Measurements from ENCODE around the gene ECE1.

ECE1 gene

GRCh38 chr1:21269461-21270085 is 20.7 kb downstream of the ECE1 start:
- H2BK5ac ChIP-seq (ENCODE audit: low read depth, low read length, poor library complexity) = no peak overlapping the region
- H3K4ac ChIP-seq (ENCODE audit: low read depth, low read length) = no peak overlapping the region
- H3K9me3 ChIP-seq (ENCODE audit: insufficient read depth, low read depth, low read length) = no peaks in the 10 kb centered on the region
- H2AFZ ChIP-seq (ENCODE audit: insufficient read depth, low read length, poor library complexity) = no peak overlapping the region
- H3K9ac ChIP-seq (ENCODE audit: low read length) = no peak overlapping the region
- H4K91ac ChIP-seq (ENCODE audit: low read depth, low read length) = no peak overlapping the region
- peaks cover 7 to 10% of the 10 kb centered on the region in 2 experiments for H3K36me3 ChIP-seq (ENCODE audit: control insufficient read depth in 1 of 2, insufficient read depth in 2 of 2, low read length in 2 of 2)
- H3K4me2 ChIP-seq (ENCODE audit: low read length) = no peak overlapping the region
- H3K27me3 ChIP-seq (ENCODE audit: insufficient read depth, low read length) = no peaks in the 10 kb centered on the region
- no peaks in the 10 kb centered on the region for H3K4me1 ChIP-seq (ENCODE audit: control insufficient read depth in 1 of 2, insufficient read depth in 2 of 2, low read length in 2 of 2)
- no CpG with 5 or more reads among the region's 7 CpGs for WGBS (ENCODE audit: extremely low coverage, insufficient coverage, insufficient read length)
- H3K79me1 ChIP-seq (ENCODE audit: low read length) = no peaks in the 10 kb centered on the region
- no peaks in the 10 kb centered on the region for H3K79me2 ChIP-seq (ENCODE audit: control insufficient read depth, insufficient read depth, low read length, poor library complexity)
- no peak overlapping the region for H3K4me3 ChIP-seq (ENCODE audit: low read depth, low read length)
- no peak for DNase-seq
- H3K23ac ChIP-seq (ENCODE audit: low read length) = no peak overlapping the region
- no peak overlapping the region for H2BK12ac ChIP-seq (ENCODE audit: low read length)
- H3K27ac ChIP-seq (ENCODE audit: low read depth, low read length) = no peak overlapping the region
- no peak overlapping the region for H2AK5ac ChIP-seq (ENCODE audit: low read length)
- no peak overlapping the region for H2BK120ac ChIP-seq (ENCODE audit: insufficient read depth, low read length, poor library complexity)
- no peak overlapping the region for H4K12ac ChIP-seq (ENCODE audit: low read depth, low read length)
- H3K18ac ChIP-seq (ENCODE audit: low read length) = no peak overlapping the region
- H4K8ac ChIP-seq (ENCODE audit: low read depth, low read length) = no peak overlapping the region
- no peak overlapping the region for H3K14ac ChIP-seq (ENCODE audit: low read length)

GRCh38 chr1:21268281-21269239 is 21.7 kb downstream of the ECE1 start:
- H3K9ac ChIP-seq (ENCODE audit: low read length) = no peak overlapping the region
- H3K36me3 ChIP-seq (ENCODE audit: control insufficient read depth in 1 of 2, insufficient read depth in 2 of 2, low read length in 2 of 2) = peaks cover 7 to 10% of the 10 kb centered on the region in 2 experiments
- no peak overlapping the region for H2AFZ ChIP-seq (ENCODE audit: insufficient read depth, low read length, poor library complexity)
- H3K9me3 ChIP-seq (ENCODE audit: insufficient read depth, low read depth, low read length) = no peaks in the 10 kb centered on the region
- no peak overlapping the region for H2BK5ac ChIP-seq (ENCODE audit: low read depth, low read length, poor library complexity)
- no peak overlapping the region for H3K18ac ChIP-seq (ENCODE audit: low read length)
- H2AK5ac ChIP-seq (ENCODE audit: low read length) = no peak overlapping the region
- H4K12ac ChIP-seq (ENCODE audit: low read depth, low read length) = peak overlapping the region; percentile 30
- no peak overlapping the region for H2BK120ac ChIP-seq (ENCODE audit: insufficient read depth, low read length, poor library complexity)
- no peak for DNase-seq
- H3K14ac ChIP-seq (ENCODE audit: low read length) = no peak overlapping the region
- H3K27me3 ChIP-seq (ENCODE audit: insufficient read depth, low read length) = no peaks in the 10 kb centered on the region
- no peak overlapping the region for H4K91ac ChIP-seq (ENCODE audit: low read depth, low read length)
- H3K4me1 ChIP-seq (ENCODE audit: control insufficient read depth in 1 of 2, insufficient read depth in 2 of 2, low read length in 2 of 2) = no peaks in the 10 kb centered on the region
- no peak overlapping the region for H3K4me2 ChIP-seq (ENCODE audit: low read length)
- H3K79me2 ChIP-seq (ENCODE audit: control insufficient read depth, insufficient read depth, low read length, poor library complexity) = no peaks in the 10 kb centered on the region
- H4K8ac ChIP-seq (ENCODE audit: low read depth, low read length) = no peak overlapping the region
- WGBS (ENCODE audit: extremely low coverage, insufficient coverage, insufficient read length) = no CpG with 5 or more reads among the region's 17 CpGs
- no peak overlapping the region for H3K23ac ChIP-seq (ENCODE audit: low read length)
- H3K4me3 ChIP-seq (ENCODE audit: low read depth, low read length) = no peak overlapping the region
- H2BK12ac ChIP-seq (ENCODE audit: low read length) = no peak overlapping the region
- no peaks in the 10 kb centered on the region for H3K79me1 ChIP-seq (ENCODE audit: low read length)
- H3K27ac ChIP-seq (ENCODE audit: low read depth, low read length) = no peak overlapping the region
- no peak overlapping the region for H3K4ac ChIP-seq (ENCODE audit: low read depth, low read length)

DNA sequence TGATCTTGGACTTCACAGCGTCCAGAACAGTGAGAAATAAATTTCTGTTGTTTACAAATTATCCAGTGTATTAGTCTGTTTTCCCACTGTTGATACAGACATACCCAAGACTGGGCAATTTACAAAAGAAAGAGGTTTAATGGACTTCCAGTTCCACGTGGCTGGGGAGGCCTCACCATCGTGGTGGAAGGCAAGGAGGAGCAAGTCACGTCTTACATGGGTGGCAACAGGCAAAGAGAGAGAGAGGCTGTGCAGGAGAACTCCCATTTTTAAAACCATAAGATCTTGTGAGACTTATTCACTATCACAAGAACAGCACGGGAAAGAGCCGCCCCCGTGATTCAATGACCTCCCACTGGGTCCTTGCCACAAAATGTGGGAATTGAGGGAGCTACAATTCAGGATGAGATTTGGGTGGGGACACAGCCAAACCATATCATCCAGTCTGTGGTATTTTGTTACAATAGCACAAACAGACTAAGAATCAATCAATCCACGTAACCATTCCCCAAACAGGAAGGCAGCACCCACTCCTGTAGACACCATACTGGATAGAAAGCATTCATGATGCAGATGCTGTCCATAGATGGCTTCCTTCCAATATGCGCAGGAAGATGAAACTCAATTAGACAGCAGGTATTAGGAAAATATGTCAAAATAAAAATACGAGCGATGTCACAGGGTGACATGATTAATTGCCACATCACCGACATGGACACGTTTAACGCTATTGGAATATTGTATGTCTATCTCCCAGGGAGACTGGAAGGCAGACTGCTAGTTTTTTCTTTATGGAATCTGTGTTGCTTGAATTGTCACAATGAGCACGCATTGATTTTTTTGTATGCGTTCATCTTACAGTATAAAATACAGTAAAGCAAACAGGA is 22.8 kb downstream of the ECE1 start:
- Histone ChIP-seq H2BK12ac (ENCODE audit: low read length) (no peak overlapping the region), H3K27ac (ENCODE audit: low read depth, low read length) (no peak overlapping the region), H4K91ac (ENCODE audit: low read depth, low read length) (no peak overlapping the region), H2BK5ac (ENCODE audit: low read depth, low read length, poor library complexity) (no peak overlapping the region), H3K79me2 (ENCODE audit: control insufficient read depth, insufficient read depth, low read length, poor library complexity) (no peaks in the 10 kb centered on the region), H3K23ac (ENCODE audit: low read length) (no peak overlapping the region), H3K79me1 (ENCODE audit: low read length) (no peaks in the 10 kb centered on the region), H3K4me2 (ENCODE audit: low read length) (no peak overlapping the region), H3K18ac (ENCODE audit: low read length) (no peak overlapping the region), H2AK5ac (ENCODE audit: low read length) (no peak overlapping the region), H4K12ac (ENCODE audit: low read depth, low read length) (no peak overlapping the region), H3K36me3 (ENCODE audit: control insufficient read depth in 1 of 2, insufficient read depth in 2 of 2, low read length in 2 of 2) (peaks cover 7 to 9% of the 10 kb centered on the region in 2 experiments), H3K14ac (ENCODE audit: low read length) (no peak overlapping the region), H2BK120ac (ENCODE audit: insufficient read depth, low read length, poor library complexity) (no peak overlapping the region), H4K8ac (ENCODE audit: low read depth, low read length) (no peak overlapping the region), H3K4me3 (ENCODE audit: low read depth, low read length) (no peak overlapping the region), H3K9ac (ENCODE audit: low read length) (no peak overlapping the region), H3K9me3 (ENCODE audit: insufficient read depth, low read depth, low read length) (no peaks in the 10 kb centered on the region), H2AFZ (ENCODE audit: insufficient read depth, low read length, poor library complexity) (no peak overlapping the region), H3K4me1 (ENCODE audit: control insufficient read depth in 1 of 2, insufficient read depth in 2 of 2, low read length in 2 of 2) (peaks cover 2 to 6% of the 10 kb centered on the region in 2 experiments), H3K27me3 (ENCODE audit: insufficient read depth, low read length) (no peaks in the 10 kb centered on the region), H3K4ac (ENCODE audit: low read depth, low read length) (no peak overlapping the region)
- WGBS (ENCODE audit: extremely low coverage, insufficient coverage, insufficient read length) = no CpG with 5 or more reads among the region's 16 CpGs
- DNase-seq = no peak

- no peak overlapping the region for H3K4ac ChIP-seq (ENCODE audit: low read depth, low read length)
Observed at GRCh38 chr1:21266119-21266774, 24.0 kb downstream of the ECE1 start.

More at GRCh38 chr1:21266119-21266774, 24.0 kb downstream of the ECE1 start:
- Histone ChIP-seq H4K8ac (ENCODE audit: low read depth, low read length) (no peak overlapping the region), H3K9ac (ENCODE audit: low read length) (no peak overlapping the region), H2BK12ac (ENCODE audit: low read length) (no peak overlapping the region), H3K4me2 (ENCODE audit: low read length) (no peak overlapping the region), H3K18ac (ENCODE audit: low read length) (no peak overlapping the region), H3K36me3 (ENCODE audit: control insufficient read depth in 1 of 2, insufficient read depth in 2 of 2, low read length in 2 of 2) (peaks cover 7 to 9% of the 10 kb centered on the region in 2 experiments), H3K27me3 (ENCODE audit: insufficient read depth, low read length) (no peaks in the 10 kb centered on the region), H2BK120ac (ENCODE audit: insufficient read depth, low read length, poor library complexity) (no peak overlapping the region), H4K91ac (ENCODE audit: low read depth, low read length) (no peak overlapping the region), H3K79me1 (ENCODE audit: low read length) (peaks cover 3% of the 10 kb centered on the region), H3K79me2 (ENCODE audit: control insufficient read depth, insufficient read depth, low read length, poor library complexity) (no peaks in the 10 kb centered on the region), H4K12ac (ENCODE audit: low read depth, low read length) (no peak overlapping the region), H3K23ac (ENCODE audit: low read length) (no peak overlapping the region), H2AK5ac (ENCODE audit: low read length) (no peak overlapping the region), H2AFZ (ENCODE audit: insufficient read depth, low read length, poor library complexity) (no peak overlapping the region), H3K4me1 (ENCODE audit: control insufficient read depth in 1 of 2, insufficient read depth in 2 of 2, low read length in 2 of 2) (peaks cover 12 to 16% of the 10 kb centered on the region in 2 experiments), H3K14ac (ENCODE audit: low read length) (no peak overlapping the region), H3K27ac (ENCODE audit: low read depth, low read length) (no peak overlapping the region), H3K9me3 (ENCODE audit: insufficient read depth, low read depth, low read length) (no peaks in the 10 kb centered on the region), H3K4me3 (ENCODE audit: low read depth, low read length) (no peak overlapping the region), H2BK5ac (ENCODE audit: low read depth, low read length, poor library complexity) (no peak overlapping the region)
- no peak for DNase-seq
- no CpG with 5 or more reads among the region's 12 CpGs for WGBS (ENCODE audit: extremely low coverage, insufficient coverage, insufficient read length)

All from trophoblast cell (in vitro differentiated cells and primary cell).